AG04450 (cell line): ENCODE results near the gene VPS39. TPM values are rescaled to one million over a fixed set of nuclear protein-coding genes. Genes with fewer than 3 reads are reported as not detected.

ENCODE experiments used
- CTCF ChIA-PET: fragments of 300-600, 350-600 bp; formaldehyde crosslinking; extraction: SDS; loops from one replicate; lab custom pipeline; 2022; ENCODE audit warnings: antibody characterized with exemption, inconsistent platforms; lab: Charles Lee
- POLR2A ChIA-PET: fragments of 350-600 bp; formaldehyde crosslinking; extraction: SDS; loops from one replicate; lab custom pipeline; 2021; ENCODE audit warnings: antibody characterized with exemption, inconsistent platforms; lab: Yijun Ruan, JAX
- DNase-seq: peaks from one replicate; pipeline ENCODE4 v3.0.0-alpha.2; 2011; ENCODE audit warnings: low read depth, low spot score
- H3K27ac ChIP-seq: one replicate; pipeline ENCODE4 v1.5.1; 2012; ENCODE audit warnings: low read depth, low read length, control low read depth
- H3K27me3 ChIP-seq: one replicate; pipeline ENCODE4 v1.6.0; 2012; ENCODE audit warnings: low read length; ENCODE audit not compliant: control insufficient read depth, insufficient read depth
- H3K4me3 ChIP-seq: 2 replicates; pipeline ENCODE4 v1.5.1; 2011; ENCODE audit warnings: mild to moderate bottlenecking, low read depth, low read length, control low read depth
- H3K9me3 ChIP-seq: 2 replicates; pipeline ENCODE4 v1.5.1; 2012; ENCODE audit warnings: low read length; ENCODE audit not compliant: control insufficient read depth, insufficient read depth
- polyA minus RNA-seq: library from RNA; depleted of rRNA, polyadenylated mRNA; stranded (reverse); fragments of >200 nt; gene quantifications from 2 replicates; pipeline ENCODE4 v1.2.3, GENCODE V29; 2011; rRNA and poly(A)+ RNA removed
- polyA plus RNA-seq: library from polyadenylated mRNA; depleted of rRNA; stranded (reverse); fragments of >200 nt; gene quantifications from 2 replicates; pipeline ENCODE4 v1.2.3, GENCODE V29; 2011; rRNA removed
- TF ChIP-seq, protein P1 (sequence below): IDR thresholded peaks from 2 replicates; pipeline ENCODE4 v1.5.1; 2011; ENCODE audit warnings: low read depth, low read length, control low read depth, inconsistent platforms

Gene VPS39, protein sequence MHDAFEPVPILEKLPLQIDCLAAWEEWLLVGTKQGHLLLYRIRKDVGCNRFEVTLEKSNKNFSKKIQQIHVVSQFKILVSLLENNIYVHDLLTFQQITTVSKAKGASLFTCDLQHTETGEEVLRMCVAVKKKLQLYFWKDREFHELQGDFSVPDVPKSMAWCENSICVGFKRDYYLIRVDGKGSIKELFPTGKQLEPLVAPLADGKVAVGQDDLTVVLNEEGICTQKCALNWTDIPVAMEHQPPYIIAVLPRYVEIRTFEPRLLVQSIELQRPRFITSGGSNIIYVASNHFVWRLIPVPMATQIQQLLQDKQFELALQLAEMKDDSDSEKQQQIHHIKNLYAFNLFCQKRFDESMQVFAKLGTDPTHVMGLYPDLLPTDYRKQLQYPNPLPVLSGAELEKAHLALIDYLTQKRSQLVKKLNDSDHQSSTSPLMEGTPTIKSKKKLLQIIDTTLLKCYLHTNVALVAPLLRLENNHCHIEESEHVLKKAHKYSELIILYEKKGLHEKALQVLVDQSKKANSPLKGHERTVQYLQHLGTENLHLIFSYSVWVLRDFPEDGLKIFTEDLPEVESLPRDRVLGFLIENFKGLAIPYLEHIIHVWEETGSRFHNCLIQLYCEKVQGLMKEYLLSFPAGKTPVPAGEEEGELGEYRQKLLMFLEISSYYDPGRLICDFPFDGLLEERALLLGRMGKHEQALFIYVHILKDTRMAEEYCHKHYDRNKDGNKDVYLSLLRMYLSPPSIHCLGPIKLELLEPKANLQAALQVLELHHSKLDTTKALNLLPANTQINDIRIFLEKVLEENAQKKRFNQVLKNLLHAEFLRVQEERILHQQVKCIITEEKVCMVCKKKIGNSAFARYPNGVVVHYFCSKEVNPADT
- polyA plus RNA-seq (67.3 and 69.0 TPM in 2 replicates), polyA minus RNA-seq (64.5 and 76.1 TPM in 2 replicates)

DNA sequence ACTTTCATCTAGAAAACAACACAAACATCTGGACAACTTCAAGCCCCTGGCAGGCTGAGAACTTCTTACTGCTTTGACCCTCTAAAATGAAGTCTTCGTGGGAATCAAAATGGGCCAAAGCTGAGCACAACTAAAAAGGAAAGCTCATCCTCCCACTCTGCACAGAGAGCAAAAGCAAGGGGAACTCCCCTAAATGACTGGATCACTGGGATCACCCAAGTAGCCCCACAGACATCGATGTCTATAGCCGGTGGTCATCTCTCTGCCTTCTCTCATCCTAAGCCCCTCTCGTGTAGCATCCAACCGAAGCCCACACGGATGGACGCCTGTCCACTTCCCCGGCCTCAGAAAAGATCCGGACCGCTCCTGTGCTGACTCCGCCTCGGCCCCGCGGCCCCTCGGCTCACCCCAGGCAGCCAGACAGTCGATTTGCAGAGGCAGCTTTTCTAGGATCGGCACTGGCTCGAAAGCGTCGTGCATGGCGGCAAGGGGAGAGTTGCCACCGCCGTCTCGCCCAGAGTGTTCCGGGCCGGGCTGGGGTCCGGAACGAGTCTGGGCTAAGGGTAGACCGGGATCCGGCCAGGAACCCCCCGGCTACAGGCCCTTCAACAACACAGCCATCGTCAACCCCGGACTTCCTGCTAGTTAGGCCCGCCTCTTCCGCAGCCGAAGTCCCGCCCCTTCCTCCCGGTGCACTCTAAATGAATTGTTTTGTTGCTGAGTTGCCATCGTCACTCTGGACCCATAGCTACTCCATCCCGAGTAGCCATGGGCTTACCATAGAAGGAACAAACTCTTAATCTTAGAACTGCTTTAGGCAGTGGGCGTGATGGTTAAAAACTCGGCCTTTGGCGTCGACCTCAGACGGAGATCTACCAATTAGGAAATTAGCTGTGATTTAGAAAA, at the start of gene VPS39:
TSS of gene VPS39 (minus strand) at position 631 of the 906 bp plus-strand sequence. CDS start at position 480, 151 bp downstream.
- TF ChIP-seq, protein P1, sequence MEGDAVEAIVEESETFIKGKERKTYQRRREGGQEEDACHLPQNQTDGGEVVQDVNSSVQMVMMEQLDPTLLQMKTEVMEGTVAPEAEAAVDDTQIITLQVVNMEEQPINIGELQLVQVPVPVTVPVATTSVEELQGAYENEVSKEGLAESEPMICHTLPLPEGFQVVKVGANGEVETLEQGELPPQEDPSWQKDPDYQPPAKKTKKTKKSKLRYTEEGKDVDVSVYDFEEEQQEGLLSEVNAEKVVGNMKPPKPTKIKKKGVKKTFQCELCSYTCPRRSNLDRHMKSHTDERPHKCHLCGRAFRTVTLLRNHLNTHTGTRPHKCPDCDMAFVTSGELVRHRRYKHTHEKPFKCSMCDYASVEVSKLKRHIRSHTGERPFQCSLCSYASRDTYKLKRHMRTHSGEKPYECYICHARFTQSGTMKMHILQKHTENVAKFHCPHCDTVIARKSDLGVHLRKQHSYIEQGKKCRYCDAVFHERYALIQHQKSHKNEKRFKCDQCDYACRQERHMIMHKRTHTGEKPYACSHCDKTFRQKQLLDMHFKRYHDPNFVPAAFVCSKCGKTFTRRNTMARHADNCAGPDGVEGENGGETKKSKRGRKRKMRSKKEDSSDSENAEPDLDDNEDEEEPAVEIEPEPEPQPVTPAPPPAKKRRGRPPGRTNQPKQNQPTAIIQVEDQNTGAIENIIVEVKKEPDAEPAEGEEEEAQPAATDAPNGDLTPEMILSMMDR: no peak
- Histone ChIP-seq H3K27me3 (no peaks in the 10 kb centered on the region), H3K9me3 (no peaks in the 10 kb centered on the region), H3K27ac (peak within 1 kb of the TSS; percentile 69), H3K4me3 (peak within 1 kb of the TSS; percentile 91)
- peak; percentile 47 for DNase-seq
- CTCF ChIA-PET: interaction anchor here (0.6 to 1.4 kb wide), 4 partner anchors 177 to 494 kb away, joined by 3 to 4 read pairs (median 4); no protein-coding TSS in a partner anchor
- POLR2A ChIA-PET: interaction anchor here (0.6 to 1.8 kb wide), 6 partner anchors 14 to 608 kb away, joined by 3 to 10 read pairs (median 4); partner anchors contain the start of genes GANC and TMEM87A

DNA sequence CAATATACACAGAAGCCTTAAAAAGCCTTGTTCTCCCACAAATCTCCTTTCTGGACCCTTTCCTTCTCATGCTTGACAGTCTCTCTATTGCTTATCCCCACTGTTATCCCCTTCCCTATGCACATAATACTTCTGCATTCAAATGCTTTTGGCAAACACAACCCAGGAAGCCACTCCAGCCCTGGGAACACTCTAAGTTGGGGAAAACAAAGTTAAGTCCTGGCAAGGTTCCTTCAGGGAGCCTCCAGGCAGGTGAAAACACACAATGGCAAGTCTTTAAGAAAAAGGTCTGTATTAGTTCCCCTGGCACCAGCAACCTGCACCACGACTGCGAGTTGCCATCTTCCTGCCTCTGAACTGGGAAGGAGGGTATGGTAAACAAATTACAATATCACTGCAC, 45.2 kb upstream of the VPS39 start:
- Histone ChIP-seq H3K9me3 (peaks cover 13% of the 10 kb centered on the region), H3K27me3 (no peaks in the 10 kb centered on the region), H3K27ac (no peak overlapping the region), H3K4me3 (no peak overlapping the region)
- DNase-seq: no peak
- POLR2A ChIA-PET: no interaction called here
- CTCF ChIA-PET: no interaction called here
- TF ChIP-seq, protein P1: no peak

DNA sequence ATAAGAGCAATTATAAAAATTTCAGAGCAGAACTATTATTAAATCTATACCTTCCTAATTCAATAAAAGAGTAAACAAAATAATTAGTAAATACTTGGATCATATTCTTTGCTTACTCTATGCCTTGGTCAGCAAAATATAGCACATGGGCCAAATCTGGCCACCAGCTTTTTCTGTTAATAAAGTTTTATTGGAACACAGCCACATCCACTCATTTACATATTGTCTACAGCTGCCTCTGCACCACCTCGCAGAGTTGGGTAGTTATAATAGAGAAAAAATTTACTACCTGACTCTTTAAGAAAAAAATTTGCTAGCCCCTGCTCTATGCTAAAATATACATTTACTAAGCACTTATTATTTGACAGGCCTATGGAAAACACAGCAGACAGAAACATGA, 32.7 kb upstream of the VPS39 start:
- Histone ChIP-seq H3K9me3 (no peaks in the 10 kb centered on the region), H3K4me3 (no peak overlapping the region), H3K27me3 (no peaks in the 10 kb centered on the region), H3K27ac (no peak overlapping the region)
- TF ChIP-seq, protein P1: no peak
- ChIA-PET POLR2A (no interaction called here), CTCF (interaction anchor here (2.0 kb wide), 1 partner anchor 144 kb away, joined by 6 read pairs; no protein-coding TSS in a partner anchor)
- no peak for DNase-seq

DNA sequence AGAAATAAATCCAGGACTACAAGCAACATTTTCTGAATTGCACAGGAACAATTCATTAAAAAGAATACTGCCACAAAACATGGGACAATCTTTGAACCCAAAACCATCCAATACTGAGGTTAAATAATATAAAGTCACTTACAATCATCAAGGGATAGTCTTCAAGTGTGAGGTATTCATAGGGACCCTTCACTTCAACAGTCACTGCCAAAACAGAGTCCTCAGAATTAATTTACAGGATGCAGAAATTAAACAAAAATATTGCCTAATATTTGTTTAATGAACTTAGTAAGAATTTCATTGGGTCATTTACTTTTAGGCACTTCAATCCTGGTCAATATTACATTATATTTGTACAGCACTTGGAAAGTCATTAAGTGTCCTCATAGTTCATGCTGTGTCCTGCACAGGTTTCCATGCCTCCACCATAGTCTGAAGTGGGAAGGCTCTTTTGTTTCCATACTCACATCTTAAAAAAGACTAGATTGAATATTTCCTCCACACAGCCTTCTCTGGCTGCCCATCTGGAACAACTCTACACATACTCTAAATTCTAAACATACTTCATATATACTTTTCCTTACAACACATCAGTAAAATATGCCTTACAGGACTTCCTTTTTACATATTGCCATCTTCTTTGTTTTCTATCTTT, 31.6 kb upstream of the VPS39 start:
- Histone ChIP-seq H3K4me3 (no peak overlapping the region), H3K27me3 (no peaks in the 10 kb centered on the region), H3K9me3 (no peaks in the 10 kb centered on the region), H3K27ac (no peak overlapping the region)
- ChIA-PET CTCF (no interaction called here), POLR2A (no interaction called here)
- TF ChIP-seq, protein P1: no peak
- peak; percentile 10 for DNase-seq
